GM23338 (cell line): ENCODE measurements around the gene C1QBP. TPM values are rescaled to one million over a fixed set of nuclear protein-coding genes. Genes with fewer than 3 reads are reported as not detected.
"Not testable (repeated sequence)": the region's sequence is repeated elsewhere in the genome, so short reads cannot be mapped to it uniquely, and the experiment has no call there.

ENCODE experiments used
- ATAC-seq: fragments of 200-7000 bp; cut with Tn5 transposase; 3 replicates; pipeline ENCODE4 v1.9.1; 2020
- DNase-seq: peaks from one replicate; pipeline ENCODE4 v3.0.0-alpha.2; 2015; ENCODE audit warnings: low spot score
- H2AFZ ChIP-seq: fragments of 200-600 bp; sonication (generic); 2 replicates; pipeline ENCODE4 v1.8.0; 2016; ENCODE audit warnings: antibody characterized with exemption, mild to moderate bottlenecking, moderate library complexity
- H3F3A ChIP-seq: fragments of 200-600 bp; sonication (generic); replicated peaks from 2 replicates; pipeline ENCODE4 v1.8.0; 2017; ENCODE audit warnings: antibody characterized with exemption, mixed run types, low read depth
- H3K27ac ChIP-seq: fragments of 200-600 bp; sonication (generic); 2 replicates; pipeline ENCODE4 v1.6.1; 2016; ENCODE audit warnings: low read depth
- H3K27me3 ChIP-seq: fragments of 200-600 bp; sonication (generic); 2 replicates; pipeline ENCODE4 v1.8.0; 2016; ENCODE audit warnings: mild to moderate bottlenecking, mixed run types, moderate library complexity; ENCODE audit not compliant: insufficient read depth
- H3K36me3 ChIP-seq: fragments of 200-600 bp; sonication (generic); 2 replicates; pipeline ENCODE4 v1.8.0; 2016; ENCODE audit warnings: mild to moderate bottlenecking; ENCODE audit not compliant: insufficient read depth
- H3K4me1 ChIP-seq: fragments of 200-600 bp; sonication (generic); 2 replicates; pipeline ENCODE4 v1.8.0; 2016; ENCODE audit warnings: mild to moderate bottlenecking, moderate library complexity; ENCODE audit not compliant: insufficient read depth
- H3K4me2 ChIP-seq: fragments of 200-600 bp; sonication (generic); 2 replicates; pipeline ENCODE4 v1.7.1; 2017; ENCODE audit warnings: mixed run types
- H3K4me3 ChIP-seq: fragments of 200-600 bp; sonication (generic); 2 replicates; pipeline ENCODE4 v1.6.1; 2016; ENCODE audit warnings: mixed run types
- H3K79me2 ChIP-seq: fragments of 200-600 bp; sonication (generic); replicated peaks from 2 replicates; pipeline ENCODE4 v1.8.0; 2017; ENCODE audit warnings: mild to moderate bottlenecking; ENCODE audit not compliant: insufficient read depth
- H3K9me2 ChIP-seq: fragments of 200-600 bp; sonication (generic); 2 replicates; pipeline ENCODE4 v1.8.0; 2017; ENCODE audit not compliant: insufficient read depth
- H4K20me1 ChIP-seq: fragments of 200-600 bp; sonication (generic); replicated peaks from 2 replicates; pipeline ENCODE4 v1.8.0; 2017; ENCODE audit warnings: mild to moderate bottlenecking; ENCODE audit not compliant: insufficient read depth
- H3K27ac Mint-ChIP-seq: 2 replicates; pipeline ENCODE4 v1.8.0; 2020; ENCODE audit warnings: inconsistent platforms, mild to moderate bottlenecking, moderate library complexity, mixed read lengths
- H3K27me3 Mint-ChIP-seq: 3 replicates; pipeline ENCODE4 v1.8.0; 2022; ENCODE audit warnings: low read depth, mild to moderate bottlenecking, moderate library complexity, mixed read lengths, inconsistent platforms; ENCODE audit not compliant: insufficient read depth, poor library complexity
- H3K36me3 Mint-ChIP-seq: 3 replicates; pipeline ENCODE4 v1.8.0; 2021; ENCODE audit warnings: low read depth, mild to moderate bottlenecking, inconsistent platforms, moderate library complexity, mixed read lengths
- H3K4me1 Mint-ChIP-seq: 3 replicates; pipeline ENCODE4 v1.8.0; 2020; ENCODE audit warnings: mild to moderate bottlenecking, inconsistent platforms, mixed read lengths
- H3K4me3 Mint-ChIP-seq: 3 replicates; pipeline ENCODE4 v1.8.0; 2021; ENCODE audit warnings: moderate library complexity, mild to moderate bottlenecking, inconsistent platforms, mixed read lengths
- H3K9me3 Mint-ChIP-seq: 3 replicates; pipeline ENCODE4 v1.8.0; 2020; ENCODE audit warnings: moderate library complexity, mild to moderate bottlenecking, inconsistent platforms, mixed read lengths
- CREB1 ChIP-seq: fragments of 250-450 bp; sonication (Bioruptor Pico); IDR thresholded peaks from 2 replicates; pipeline ENCODE4 v1.5.0; 2020; ENCODE audit warnings: low read depth, mild to moderate bottlenecking, moderate library complexity
- JUNB ChIP-seq: IDR thresholded peaks from one replicate; pipeline ENCODE4 v1.6.1; 2016; ENCODE audit warnings: antibody characterized with exemption; ENCODE audit not compliant: unreplicated experiment
- STAT1 ChIP-seq: IDR thresholded peaks from one replicate; pipeline ENCODE4 v1.6.1; 2016; ENCODE audit warnings: antibody characterized with exemption; ENCODE audit not compliant: unreplicated experiment
- ZNF114 ChIP-seq: fragments of 250-450 bp; sonication (Bioruptor Pico); IDR thresholded peaks from 2 replicates; pipeline ENCODE4 v1.5.0; 2020; ENCODE audit warnings: mild to moderate bottlenecking, moderate library complexity
- polyA plus RNA-seq: library from polyadenylated mRNA; unstranded; fragments of >200 nt; fragmentation: Nextera tagmentation; extraction: Ambion mirVana; gene quantifications from 2 replicates; pipeline ENCODE4 v1.2.1, GENCODE V29; 2016
- total RNA-seq: library from RNA; depleted of rRNA; stranded (reverse); fragments of >200 nt; shearing (Covaris generic); gene quantifications from 2 replicates; pipeline ENCODE4 v1.2.3, GENCODE V29; 2014
- TF ChIP-seq, protein P1 (sequence below): fragments of 250-450 bp; sonication (Bioruptor Pico); IDR thresholded peaks from 2 replicates; pipeline ENCODE4 v1.5.0; 2020; ENCODE audit warnings: mild to moderate bottlenecking, moderate library complexity

The C1QBP gene
- total and polyA plus RNA-seq, 2 experiments from 2014 or later = 478 to 704 TPM

DNA sequence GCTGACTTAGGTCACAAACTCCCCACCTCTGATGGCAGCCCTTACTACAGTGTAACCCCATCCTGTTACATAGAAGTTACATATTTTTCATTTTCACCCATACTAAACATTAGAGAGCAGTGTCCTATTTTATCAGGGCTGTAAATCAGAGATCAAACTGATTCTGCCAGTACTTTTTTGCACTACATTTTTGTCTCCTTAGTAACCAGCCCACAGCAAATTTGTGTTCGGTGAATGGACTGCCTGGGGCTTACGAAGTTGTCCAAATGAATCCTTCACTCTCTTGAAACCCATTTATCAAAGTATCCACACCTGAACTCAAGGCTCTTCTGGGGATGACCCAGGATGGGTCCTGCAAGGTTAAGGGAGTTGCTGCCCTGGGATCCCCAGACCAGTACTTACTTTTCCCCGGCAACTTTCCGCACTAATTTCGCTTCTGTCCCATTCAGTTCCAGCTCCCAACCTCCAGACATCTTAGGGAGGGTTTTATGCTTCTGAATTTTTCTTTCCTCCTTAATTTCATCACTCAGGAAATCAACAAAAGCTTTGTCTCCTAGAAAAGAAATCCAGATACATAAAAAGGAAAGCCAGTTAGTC is 1.1 kb downstream of the C1QBP start (continued):
- TF ChIP-seq, protein P1, sequence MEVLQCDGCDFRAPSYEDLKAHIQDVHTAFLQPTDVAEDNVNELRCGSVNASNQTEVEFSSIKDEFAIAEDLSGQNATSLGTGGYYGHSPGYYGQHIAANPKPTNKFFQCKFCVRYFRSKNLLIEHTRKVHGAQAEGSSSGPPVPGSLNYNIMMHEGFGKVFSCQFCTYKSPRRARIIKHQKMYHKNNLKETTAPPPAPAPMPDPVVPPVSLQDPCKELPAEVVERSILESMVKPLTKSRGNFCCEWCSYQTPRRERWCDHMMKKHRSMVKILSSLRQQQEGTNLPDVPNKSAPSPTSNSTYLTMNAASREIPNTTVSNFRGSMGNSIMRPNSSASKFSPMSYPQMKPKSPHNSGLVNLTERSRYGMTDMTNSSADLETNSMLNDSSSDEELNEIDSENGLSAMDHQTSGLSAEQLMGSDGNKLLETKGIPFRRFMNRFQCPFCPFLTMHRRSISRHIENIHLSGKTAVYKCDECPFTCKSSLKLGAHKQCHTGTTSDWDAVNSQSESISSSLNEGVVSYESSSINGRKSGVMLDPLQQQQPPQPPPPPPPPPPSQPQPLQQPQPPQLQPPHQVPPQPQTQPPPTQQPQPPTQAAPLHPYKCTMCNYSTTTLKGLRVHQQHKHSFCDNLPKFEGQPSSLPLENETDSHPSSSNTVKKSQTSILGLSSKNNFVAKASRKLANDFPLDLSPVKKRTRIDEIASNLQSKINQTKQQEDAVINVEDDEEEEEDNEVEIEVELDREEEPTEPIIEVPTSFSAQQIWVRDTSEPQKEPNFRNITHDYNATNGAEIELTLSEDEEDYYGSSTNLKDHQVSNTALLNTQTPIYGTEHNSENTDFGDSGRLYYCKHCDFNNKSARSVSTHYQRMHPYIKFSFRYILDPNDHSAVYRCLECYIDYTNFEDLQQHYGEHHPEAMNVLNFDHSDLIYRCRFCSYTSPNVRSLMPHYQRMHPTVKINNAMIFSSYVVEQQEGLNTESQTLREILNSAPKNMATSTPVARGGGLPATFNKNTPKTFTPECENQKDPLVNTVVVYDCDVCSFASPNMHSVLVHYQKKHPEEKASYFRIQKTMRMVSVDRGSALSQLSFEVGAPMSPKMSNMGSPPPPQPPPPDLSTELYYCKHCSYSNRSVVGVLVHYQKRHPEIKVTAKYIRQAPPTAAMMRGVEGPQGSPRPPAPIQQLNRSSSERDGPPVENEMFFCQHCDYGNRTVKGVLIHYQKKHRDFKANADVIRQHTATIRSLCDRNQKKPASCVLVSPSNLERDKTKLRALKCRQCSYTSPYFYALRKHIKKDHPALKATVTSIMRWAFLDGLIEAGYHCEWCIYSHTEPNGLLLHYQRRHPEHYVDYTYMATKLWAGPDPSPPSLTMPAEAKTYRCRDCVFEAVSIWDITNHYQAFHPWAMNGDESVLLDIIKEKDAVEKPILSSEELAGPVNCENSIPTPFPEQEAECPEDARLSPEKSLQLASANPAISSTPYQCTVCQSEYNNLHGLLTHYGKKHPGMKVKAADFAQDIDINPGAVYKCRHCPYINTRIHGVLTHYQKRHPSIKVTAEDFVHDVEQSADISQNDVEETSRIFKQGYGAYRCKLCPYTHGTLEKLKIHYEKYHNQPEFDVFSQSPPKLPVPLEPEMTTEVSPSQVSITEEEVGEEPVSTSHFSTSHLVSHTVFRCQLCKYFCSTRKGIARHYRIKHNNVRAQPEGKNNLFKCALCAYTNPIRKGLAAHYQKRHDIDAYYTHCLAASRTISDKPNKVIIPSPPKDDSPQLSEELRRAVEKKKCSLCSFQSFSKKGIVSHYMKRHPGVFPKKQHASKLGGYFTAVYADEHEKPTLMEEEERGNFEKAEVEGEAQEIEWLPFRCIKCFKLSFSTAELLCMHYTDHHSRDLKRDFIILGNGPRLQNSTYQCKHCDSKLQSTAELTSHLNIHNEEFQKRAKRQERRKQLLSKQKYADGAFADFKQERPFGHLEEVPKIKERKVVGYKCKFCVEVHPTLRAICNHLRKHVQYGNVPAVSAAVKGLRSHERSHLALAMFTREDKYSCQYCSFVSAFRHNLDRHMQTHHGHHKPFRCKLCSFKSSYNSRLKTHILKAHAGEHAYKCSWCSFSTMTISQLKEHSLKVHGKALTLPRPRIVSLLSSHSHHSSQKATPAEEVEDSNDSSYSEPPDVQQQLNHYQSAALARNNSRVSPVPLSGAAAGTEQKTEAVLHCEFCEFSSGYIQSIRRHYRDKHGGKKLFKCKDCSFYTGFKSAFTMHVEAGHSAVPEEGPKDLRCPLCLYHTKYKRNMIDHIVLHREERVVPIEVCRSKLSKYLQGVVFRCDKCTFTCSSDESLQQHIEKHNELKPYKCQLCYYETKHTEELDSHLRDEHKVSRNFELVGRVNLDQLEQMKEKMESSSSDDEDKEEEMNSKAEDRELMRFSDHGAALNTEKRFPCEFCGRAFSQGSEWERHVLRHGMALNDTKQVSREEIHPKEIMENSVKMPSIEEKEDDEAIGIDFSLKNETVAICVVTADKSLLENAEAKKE = no peak
- no peak for TF ChIP-seq CREB1 (CRISPR knock-in tag)

DNA sequence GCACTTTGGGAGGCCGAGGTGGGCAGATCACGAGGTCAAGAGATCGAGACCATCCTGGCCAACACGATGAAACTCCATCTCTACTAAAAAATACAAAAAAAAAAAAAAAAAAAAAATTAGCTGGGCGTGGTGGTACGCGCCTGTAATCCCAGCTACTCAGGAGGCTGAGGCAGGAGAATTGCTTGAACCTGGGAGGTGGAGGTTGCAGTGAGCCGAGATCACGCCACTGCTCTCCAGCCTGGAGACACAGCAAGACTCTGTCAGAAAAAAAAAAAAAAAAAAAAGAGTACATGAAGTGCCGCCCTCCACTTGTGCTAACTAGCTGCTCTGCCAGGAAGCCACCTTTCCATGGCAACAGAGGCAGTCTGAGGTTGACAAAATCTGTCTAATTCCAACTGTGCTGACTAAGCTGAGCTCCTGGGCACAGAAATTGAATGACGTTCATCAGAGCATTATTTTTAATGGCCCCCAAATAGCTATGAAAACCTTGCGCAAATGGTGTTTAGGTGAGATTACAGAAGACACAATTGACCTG is 3.1 kb downstream of the C1QBP start:
- H3K4me1 ChIP-seq, ATAC-seq, H2AFZ ChIP-seq, H3K27me3 ChIP-seq, H3K9me2 ChIP-seq, DNase-seq, H3K9me3 Mint-ChIP-seq, H3K4me3 ChIP-seq, H3K4me2 ChIP-seq, H3K27ac Mint-ChIP-seq: not testable (repeated sequence)
- peaks cover 35% of the 10 kb centered on the region for H3K79me2 ChIP-seq
- peaks cover 48% of the 10 kb centered on the region for H3F3A ChIP-seq
- H3K4me3 Mint-ChIP-seq = peak overlapping the region; percentile 92; the same call in 2 of the 3 replicates
- peaks cover 14% of the 10 kb centered on the region for H3K27me3 Mint-ChIP-seq
- 0 out of 2 replicates have a peak overlapping the region, but pooled peaks have one; percentile 27 for H3K27ac ChIP-seq
- H3K4me1 Mint-ChIP-seq = peaks cover 24% of the 10 kb centered on the region
- peaks cover 76% of the 10 kb centered on the region for H3K36me3 Mint-ChIP-seq
- peaks cover 34% of the 10 kb centered on the region for H4K20me1 ChIP-seq
- H3K36me3 ChIP-seq = peaks cover 59% of the 10 kb centered on the region

DNA sequence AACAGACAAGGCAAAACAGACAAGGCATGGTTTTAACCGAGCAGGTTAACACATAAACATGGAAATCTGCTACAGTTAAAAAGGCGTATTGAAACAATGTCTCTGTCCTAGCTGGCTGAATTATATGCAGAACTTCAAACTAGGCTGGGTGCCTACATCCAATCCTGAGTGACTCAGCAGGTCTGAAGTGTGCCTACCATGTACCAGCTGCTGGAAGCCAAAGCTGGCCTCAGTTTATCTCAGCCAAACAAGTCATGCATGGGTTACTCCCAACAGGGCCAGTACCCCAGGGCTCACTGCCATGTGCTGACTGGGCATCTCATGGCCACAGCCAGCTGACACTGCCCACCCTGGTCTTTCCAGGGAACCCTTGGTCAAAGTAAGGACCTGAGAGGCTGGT is 4.0 kb downstream of the C1QBP start:
- no peak for ATAC-seq
- H3K9me3 Mint-ChIP-seq = no peaks in the 10 kb centered on the region; the same call in 2 of the 3 replicates
- H3K36me3 ChIP-seq = peaks cover 59% of the 10 kb centered on the region
- no peak overlapping the region for H3K4me3 ChIP-seq
- peaks cover 83% of the 10 kb centered on the region for H3K36me3 Mint-ChIP-seq
- H3K27me3 ChIP-seq = no peaks in the 10 kb centered on the region
- peaks cover 21% of the 10 kb centered on the region for H3K4me1 Mint-ChIP-seq
- H3K27ac Mint-ChIP-seq = peak overlapping the region; percentile 75
- peaks cover 37% of the 10 kb centered on the region; the same call in 1 of the 2 replicates for H4K20me1 ChIP-seq
- H3K4me1 ChIP-seq = peaks cover 7% of the 10 kb centered on the region; the same call in 1 of the 2 replicates
- H3K4me2 ChIP-seq = no peak overlapping the region
- H3F3A ChIP-seq = peaks cover 51% of the 10 kb centered on the region
- no peak overlapping the region for H3K4me3 Mint-ChIP-seq
- no peak overlapping the region for H2AFZ ChIP-seq
- 0 out of 2 replicates have a peak overlapping the region, but pooled peaks have one; percentile 74 for H3K27ac ChIP-seq
- H3K9me2 ChIP-seq = no peaks in the 10 kb centered on the region
- H3K79me2 ChIP-seq = peaks cover 35% of the 10 kb centered on the region
- peaks cover 15% of the 10 kb centered on the region for H3K27me3 Mint-ChIP-seq
- DNase-seq = no peak
- TF ChIP-seq JUNB (no peak), ZNF114 (no peak), STAT1 (no peak)
